DMS79 treated with DMSO at 0.1 percent for 48 hours (cell line): ENCODE measurements around the gene SESN1.
"Not testable (repeated sequence)": the region's sequence is repeated elsewhere in the genome, so short reads cannot be mapped to it uniquely, and the experiment has no call there.

Source experiments
- DNase-seq: peaks from one replicate; lab custom pipeline; 2025; lab: John Stamatoyannopoulos, UW

SESN1 gene

DNA sequence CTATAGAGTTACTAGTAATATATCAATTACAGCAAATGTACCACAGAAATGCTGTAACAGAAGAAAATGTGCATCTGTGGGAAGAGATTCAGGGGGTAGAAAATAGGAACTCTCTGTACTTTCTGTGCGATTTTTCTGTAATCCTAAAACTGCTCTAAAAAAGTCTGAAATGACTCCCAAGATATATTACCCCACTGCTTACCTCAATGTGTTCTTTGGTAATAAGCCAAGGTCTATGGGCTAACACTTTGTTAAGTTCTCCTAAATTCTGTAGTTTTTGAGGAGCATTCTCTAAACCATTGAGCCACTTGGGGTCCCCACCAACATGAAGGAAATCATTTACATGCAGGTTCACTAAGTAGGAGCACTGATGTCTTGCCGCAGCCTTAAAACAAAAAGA is 94.4 kb downstream of the SESN1 start:
- DNase-seq: no peak

DNA sequence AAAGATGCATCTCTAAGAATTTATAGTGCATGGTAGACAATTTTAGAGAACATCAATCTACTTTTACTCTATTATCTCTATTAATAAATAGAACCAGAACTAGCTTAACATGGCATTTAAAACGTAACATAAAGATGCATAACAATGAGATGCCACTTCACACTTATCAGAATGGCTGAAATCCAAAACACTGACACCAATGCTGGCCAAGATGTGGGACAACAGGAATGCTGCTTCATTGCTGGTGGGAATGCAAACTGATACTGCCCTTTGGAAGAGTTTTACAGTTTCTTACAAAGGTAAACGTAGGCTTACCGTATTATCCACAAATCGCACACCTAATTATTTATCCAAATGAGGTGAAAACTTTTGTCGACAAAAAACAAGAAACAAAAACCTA is 95.2 kb downstream of the SESN1 start:
- no peak for DNase-seq

DNA sequence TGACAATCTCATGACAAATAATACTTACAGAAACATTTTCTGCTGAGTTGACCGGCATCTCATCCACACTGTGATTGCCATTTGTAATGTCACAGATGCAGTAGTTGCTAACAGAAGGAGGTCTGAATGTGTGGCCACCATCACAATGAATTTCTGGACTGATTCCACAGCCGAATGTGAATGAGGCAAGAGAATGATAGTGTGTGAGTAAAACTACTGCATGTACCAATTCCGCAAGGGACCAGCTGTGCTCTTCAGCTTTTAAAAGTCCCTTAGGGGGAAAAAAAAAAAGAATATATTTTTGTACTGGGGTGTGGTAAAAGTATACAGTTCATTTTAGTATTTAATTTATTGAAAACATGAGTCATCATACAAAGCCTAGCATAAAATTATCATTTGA is 96.2 kb downstream of the SESN1 start:
- DNase-seq: no peak

DNA sequence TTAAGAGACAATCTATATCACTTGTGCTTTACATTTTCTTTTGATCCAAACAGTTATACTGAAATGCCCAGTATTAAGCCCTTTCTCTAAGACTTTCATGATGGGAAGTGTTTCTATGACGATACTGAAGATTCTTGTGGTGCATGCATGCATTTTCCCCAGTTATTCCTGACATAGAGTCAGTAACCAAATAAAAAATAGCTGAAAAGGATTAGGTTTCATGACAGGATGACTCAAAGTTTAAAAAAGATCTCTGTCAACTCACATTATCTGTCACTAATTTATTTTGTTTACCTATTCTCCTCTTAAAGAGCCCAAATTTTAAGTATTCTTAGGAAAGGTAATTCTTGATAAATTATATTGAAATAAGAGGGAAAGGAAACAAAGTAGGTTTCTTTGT is 98.4 kb downstream of the SESN1 start:
- DNase-seq: no peak

DNA sequence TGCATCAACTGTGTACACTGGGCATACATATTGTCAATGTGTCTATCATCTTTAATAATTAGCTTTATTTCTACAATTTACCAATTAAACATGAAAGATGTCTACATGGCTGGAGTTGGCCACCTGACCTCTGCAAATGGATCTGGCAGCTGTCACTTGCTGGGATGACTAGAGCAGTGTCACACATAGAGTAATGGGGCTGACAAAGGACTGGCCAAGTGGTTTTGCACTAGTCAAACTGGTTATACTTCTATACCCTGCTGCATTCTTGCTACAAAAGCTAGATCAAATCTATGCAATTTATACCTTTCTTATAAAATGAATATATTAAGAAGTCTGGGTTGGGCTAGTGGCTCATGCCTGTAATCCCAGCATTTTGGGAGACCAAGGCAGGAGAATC is 99.3 kb downstream of the SESN1 start:
- no peak for DNase-seq

DNA sequence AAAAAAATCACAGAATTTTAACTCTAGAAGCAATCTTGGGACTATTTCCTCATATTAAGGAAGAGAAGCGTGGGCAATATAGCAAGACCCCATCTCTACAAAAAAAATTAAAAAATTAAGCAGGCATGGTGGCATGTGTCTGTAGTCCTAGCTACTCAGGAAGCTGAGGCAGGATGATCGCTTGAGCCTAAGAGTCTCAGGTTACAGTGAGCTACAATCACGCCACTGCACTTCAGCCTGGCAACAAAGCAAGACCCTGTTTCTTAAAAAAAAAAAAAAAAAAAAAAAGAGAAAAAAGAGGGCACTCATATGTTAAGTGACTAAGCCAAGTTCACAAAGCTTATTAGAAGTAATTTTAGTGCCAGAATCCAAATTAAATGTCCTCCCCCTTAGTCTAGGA is 100.8 kb downstream of the SESN1 start:
- no peak for DNase-seq

DNA sequence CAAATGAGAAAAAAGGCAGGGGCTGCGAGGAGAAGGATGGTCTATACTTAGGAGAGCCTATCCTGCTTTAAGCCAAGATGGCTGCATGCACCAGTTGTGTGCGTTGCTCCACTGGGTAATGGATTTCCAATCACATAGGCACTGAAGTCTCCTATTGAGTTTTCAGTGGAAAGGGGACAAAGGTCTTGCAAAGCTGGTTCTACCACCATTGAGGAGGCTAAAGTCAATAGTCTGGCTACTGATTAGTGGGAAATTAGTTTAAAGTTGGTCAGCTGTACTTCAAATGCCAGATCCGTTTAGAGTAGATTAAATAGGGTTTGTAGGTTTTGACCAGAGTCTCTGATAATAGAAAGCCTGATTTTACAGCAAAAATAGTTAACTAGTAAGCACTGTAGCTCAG is 104.9 kb downstream of the SESN1 start:
- DNase-seq: no peak

DNA sequence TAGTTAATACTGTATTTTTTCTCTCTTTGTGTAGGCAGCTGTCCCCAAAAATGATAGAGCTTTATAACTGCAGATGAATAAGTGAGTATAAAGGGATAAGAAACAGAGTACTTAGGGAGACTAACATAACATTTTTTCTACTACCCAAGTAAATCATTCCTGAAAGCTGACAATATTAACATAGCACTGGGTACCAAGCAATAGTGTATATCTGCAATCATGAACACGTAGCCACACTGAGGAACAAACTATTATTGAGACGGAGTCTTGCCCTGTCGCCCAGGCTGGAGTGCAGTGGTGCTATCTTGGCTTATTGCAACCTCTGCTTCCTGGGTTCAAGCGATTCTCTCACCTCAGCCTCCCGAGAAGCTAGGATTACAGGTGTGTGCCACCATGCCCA is 105.9 kb downstream of the SESN1 start:
- no peak for DNase-seq

DNA sequence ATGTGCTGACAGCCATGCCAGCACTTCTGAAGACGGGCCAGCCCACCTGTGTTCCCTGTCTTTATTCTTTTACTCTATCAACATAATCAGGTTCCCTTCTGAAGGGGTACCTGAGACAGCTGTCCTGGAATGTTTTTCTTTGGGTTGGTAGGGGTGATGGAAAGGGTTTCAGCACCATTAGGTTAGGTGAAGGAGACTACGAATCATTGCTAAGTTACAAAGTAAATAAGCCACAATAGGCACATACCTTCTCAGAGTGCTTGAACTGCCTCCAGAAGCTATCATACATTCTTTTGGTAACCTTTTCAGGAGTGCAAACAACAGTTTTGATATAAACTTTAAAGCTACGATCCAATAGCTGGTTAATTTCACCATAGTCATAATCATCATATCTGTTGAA is 106.3 kb downstream of the SESN1 start:
- no peak for DNase-seq

DNA sequence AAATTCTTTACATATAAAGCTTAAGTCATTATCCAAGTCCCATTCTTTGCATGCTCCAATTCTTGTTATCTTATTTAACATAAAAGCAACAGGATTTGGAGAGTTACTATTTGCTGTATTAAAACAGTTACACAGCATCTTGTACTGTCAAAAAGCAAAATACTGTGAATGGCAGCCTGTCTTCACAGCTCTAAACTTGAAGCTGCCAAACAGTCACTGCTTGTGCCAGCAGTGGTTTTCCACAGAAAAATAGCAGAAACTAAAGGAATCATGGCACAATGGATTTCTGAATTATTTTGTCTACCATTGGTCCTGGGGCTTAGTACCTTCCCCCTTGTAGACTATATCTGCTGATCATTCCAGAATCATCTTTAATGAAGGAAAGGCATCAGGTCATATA is 107.5 kb downstream of the SESN1 start:
- DNase-seq: no peak

DNA sequence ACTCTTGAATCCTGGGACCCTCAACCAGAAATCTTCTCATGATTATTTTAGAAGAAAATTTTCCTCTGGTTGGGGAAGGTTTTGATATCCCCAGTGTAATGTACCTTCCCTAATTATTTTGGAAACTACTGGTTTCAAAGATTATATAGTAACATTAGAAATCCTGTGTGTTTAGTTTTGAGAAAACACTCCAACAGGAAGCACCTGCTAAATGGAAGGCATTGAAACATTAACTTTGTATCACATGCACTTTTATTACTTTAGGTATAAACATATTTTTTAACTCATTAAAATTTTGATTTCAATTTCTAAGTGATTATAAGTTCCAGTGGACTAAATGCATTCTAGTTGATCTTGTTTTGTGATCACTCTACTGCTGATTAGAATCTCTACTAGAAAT is 109.3 kb downstream of the SESN1 start:
- DNase-seq: no peak

DNA sequence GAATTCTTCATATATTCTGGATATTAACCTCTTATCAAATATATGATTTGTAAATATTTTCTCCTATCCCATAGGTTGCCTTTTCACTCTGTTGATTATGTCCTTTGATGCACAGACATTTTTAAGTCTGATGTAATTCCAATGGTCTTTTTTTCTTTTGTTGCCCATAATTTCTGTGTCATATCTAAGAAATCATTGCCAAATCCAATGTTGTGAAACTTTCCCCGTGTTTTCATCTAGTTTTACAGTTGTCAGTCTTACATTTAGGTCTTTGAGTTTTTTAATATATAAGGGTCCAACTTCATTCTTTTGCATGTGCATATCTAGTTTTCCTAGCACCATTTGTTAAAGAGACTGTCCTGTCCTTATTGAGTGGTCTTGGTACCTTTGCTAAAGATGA is 111.5 kb downstream of the SESN1 start:
- DNase-seq: no peak

DNA sequence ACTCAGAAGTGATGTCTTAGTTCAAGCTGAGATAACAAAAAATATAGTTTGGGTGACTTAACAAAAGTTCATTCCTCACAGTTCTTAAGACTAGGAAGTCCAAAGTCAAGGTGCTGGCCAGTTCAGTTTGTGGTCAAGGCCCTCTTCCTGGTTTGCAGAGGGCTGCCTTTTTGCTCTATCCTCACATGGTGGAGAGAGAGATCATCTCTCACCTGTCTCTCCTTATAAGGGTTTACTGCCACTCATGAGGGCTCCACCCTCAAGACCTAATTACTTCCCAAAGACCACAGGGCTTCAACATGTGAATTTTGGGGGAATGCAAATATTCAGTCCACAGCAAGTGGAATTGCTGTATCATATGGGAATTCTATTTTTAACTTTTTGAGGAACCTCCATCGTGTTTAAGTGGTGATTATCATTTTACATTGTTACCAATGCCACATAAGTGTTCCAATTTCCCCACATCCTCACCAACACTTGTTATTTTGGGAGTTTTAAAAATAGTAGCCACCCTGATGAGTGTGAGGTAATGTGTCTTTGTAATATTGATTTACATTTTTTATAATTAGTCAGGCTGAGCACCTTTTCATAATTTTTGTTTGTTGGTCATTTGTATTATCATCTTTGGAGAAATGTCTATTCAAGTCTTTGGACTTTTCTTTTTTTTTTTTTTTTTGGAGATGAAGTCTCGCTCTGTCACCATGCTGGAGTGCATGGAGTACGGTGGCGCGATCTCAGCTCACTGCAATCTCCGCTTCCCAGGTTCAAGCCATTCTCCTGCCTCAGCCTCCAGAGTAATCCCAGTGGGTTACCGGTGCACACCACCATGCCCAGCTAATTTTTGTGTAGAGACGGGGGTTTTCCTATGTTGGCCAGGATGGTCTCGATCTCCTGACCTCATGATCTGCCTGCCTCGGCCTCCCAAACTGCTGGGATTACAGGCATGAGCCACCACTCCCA is 112.2 kb downstream of the SESN1 start:
- DNase-seq: no peak

DNA sequence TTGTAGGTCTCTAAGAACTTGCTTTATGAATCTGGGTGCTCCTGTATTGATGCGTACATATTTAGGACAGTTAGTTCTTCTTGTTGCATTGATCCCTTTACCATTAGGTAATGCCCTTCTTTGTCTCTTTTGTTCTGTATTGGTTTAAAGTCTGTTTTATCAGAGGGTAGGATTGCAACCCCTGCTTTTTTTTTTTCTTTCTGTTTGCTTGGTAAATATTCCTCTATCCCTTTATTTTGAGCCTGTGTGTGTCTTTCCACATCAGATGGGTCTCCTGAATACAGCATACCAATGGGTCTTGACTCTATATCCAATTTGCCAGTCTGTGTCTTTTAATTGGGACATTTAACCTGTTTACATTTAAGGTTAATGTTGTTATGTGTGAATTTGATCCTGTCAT is 116.0 kb downstream of the SESN1 start:
- not testable (repeated sequence) for DNase-seq

DNA sequence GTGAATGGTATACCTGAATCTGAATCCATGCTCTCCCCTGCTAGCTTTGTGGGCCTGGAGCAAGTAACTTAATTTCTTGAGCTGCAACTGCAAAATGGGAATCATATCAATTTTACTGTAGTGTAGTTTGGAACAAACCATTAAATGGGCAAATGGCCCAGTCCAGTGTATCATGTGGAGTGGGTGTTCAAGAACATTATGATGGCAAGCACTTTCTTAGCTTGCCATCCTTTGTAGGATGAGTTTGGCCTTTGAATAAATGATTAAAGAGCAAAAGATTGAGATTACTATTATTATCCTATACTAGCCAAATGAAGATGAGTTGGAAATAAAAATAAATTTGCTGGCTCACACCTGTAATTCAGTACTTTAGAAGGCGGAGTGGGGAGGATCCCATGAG is 120.4 kb downstream of the SESN1 start:
- no peak for DNase-seq

DNA sequence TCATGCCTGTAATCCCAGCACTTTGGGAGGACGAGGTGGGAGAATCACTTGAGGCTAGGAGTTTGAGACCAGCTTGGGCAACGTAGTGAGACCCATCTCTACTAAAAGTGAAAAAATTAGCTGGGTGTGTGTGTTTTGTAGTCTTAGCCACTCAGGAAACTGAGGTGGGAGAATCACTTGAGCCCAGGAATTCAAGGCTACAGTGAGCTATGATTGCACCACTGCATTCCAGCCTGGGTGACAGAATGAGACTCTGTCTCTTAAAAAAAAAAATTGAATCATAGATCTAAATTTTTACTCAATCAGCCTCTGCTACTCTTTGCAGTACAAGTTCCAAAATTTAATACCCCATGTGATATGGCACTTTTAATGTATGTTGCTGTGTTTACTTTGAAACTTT is 124.9 kb downstream of the SESN1 start:
- no peak for DNase-seq

DNA sequence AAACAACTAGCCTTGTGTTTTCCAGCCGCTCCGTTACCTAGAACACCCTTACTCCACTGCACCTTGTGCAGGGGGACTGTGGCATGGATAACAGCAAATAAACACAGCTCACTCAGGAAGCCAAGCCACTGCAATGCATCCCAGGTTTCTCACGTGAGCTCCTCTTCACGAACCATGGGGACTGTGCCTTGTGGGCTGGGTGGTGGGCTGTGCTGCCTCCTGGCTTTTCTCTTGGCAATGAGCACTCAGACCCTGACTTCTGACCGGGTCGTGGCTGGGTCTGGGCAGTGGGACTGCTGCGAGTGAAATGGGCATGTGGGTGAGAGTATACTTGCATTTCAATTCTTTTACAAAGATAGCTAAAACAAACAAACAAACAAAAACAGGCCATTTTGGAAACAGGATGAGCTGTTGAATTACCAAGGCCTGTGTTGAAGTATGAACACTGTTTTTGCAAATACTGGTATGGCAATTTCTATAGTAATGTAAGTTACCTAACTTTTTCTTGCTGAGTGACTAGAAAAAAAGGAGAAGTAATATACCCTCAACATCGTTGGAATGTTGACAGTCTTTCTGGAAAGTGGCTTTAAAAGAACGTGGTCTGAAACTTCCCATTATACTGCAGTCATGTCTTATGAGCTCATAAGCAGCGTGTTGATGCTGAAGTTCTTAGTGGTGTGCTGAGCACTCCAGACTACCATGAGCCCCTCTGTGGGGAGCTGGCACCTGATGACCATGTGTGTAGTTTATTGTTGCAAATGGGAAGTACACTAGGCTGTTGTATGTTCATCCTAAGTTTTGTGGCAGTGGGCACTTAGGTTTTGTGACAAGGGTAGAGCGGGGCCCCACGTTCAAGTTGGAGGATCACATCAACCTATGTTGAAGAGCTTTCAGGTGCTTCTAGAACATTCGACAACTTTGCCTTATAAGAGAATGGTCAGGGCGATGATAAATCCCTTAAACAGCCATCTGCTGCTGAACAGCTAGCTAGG is 126.0 kb downstream of the SESN1 start:
- no peak for DNase-seq

DNA sequence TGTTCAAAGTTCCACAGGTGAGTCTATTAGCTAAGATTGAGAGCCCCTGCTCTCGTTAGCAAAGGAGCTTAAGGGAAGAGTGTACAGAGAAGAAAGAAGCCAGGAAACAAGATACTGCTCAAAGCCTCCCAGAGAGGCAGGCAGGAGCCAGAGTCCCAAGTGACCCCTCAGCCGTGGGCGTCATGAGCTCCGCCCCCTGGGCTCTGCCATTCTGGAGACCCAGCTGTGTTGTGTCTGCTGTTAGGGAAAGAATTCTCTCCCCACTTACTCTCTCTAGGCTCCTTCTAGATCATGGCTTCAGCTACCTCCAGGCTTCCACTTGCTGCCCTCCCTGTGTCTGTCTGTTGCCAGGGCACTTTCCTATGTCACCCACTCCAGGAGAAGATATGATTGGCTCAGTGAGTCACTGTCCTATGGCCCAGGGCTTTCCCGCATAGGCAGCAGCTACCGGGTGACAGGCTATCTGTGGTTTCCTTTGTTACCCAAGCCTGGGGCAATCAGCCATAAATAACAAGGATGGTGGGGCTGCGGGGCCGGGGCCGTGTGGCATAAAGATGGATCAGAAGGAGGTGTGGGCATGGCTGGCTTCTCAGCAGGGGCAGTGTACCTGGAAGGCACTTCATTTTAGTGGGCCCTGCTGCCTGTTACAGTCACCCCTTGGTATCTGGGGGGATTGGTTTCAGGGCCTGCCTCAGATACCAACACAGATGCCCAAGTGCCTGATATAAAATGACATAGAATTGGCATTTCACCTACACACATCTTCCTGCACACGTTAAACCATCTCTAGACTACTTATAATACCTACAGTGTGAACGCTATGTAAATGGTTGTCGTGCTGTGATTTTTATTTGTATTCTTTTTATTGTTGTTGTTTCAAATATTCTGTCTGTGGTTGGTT is 127.5 kb downstream of the SESN1 start:
- no peak for DNase-seq

DNA sequence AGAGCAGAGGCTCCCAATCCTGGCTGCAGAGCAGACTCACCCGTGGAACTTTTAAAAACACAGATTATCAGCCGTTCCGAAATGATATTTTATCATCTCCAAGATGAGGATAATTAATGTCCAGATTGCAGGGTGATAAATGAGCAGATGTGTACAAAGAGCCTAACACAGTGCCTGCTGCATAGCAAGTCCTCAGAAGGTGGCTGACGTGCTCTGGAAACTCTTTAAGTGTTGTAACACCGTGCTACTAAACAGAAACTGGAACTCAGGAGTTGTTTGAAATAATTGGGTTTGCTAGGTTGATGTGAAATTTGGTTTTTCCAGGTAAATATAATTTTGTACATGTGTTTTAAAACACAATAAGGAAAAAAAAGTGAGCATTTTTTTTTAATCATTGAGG is 128.4 kb downstream of the SESN1 start:
- DNase-seq: no peak

DNA sequence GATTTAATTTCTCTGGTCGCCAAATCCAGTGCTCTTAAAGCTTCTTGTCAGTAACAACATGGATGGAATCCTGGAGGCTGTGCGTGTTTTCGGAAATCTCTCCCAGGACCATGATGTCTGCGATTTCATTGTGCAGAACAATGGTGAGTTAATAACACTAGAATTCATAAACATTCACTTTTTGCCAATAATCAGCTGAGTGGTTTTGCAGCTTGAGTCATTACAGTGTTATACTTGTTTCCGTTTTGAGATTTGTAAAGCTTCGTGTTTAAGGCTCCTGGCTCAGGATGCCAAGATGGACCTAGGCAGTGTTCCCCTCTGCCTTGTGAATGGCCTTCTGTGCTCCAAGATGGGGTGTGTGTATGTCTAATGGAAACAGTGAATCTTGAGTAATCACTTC is 132.7 kb downstream of the SESN1 start:
- DNase-seq: no peak

DNA sequence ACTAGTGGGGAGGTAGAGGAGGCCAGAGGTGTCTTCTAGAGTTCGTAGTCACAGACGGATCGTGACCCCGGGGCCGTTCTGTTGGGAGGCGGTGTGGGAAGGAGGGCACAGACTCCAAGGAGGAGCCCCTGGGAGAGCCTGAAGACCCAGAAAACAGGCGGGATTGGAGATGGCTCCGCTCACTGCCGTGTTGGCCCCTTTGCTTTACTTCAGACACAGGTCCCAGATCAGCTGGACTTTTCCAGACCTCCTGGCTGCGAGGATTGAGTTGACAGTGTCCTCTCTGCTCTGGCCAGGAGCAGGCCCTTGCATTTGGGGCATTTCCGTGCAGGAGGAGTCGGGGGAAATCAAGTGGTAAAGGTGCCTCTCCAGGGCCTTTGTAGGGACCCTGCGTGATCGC is 133.6 kb downstream of the SESN1 start:
- no peak for DNase-seq

DNA sequence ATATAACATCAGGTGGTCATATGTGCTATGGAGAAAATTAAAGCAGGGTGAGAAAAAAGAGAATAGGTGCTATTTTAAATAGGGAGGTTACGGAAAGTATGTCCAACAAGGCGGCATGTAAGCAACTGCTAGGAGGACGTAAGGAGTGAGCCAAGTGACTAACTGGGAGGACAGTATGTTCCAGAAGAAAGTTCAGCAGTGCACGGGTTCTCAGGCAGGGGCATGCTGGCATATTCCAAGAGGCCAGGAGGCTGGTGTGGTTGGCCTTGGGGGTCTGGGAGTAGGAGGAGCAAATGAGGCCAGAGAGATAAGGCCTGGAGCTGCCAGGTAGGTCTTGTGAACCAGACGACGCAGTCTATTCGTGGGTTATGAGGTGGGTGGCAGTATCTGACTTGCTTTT is 134.0 kb downstream of the SESN1 start:
- DNase-seq: no peak
